GM10847 (cell line): Measurements from ENCODE around the gene CAMTA1.

Experiments used
- POLR2A ChIP-seq: IDR thresholded peaks from 2 replicates; pipeline ENCODE4 v1.6.1; 2011; ENCODE audit not compliant: insufficient read length; ENCODE audit errors: extremely low read depth

CAMTA1 gene

DNA sequence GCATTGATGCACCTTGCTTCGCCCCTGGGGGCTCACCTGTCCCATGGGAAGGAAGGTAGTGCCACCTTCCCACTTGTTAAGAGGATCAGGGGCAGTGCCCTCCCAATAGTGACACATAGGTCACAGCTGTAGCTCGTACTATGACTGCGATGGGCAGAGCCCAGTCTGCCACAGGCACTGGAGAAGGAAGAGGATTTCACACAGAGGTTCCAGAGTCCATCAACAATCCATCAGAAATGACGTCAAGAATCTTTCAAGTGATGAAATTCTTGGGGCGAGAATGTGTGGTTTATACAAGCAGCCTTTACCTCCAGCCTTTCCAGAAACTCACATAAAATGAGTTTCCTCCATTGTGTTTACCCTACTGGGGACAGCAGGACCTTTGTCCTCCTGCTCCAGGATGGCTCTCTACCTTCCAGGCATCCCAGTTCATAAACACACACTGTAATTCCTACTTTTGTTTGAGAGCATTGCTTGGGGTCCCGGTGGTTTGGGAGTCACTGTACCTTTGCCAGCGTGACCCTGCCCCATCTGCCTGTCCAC is 725.2 kb downstream of the CAMTA1 start:
- no peak for TF ChIP-seq POLR2A

DNA sequence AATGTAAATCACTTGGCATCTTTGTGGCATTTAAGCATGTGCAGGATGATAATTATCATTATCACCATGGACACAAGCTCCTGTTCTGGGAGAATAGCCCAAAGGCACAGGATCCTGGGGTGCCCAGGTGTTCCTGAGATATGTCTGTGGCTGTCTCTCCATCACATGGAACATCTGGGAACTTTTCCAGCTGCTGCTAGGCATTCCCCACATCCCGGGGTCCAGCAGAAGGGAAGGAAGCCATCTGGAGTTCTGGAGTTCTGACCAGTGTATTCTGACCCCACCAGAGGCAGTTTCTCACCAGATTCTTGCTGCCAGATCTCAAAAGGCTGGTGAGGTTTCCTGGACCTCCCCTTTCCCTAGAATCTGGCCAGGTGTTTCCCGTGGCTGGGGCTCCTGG is 726.1 kb downstream of the CAMTA1 start:
- no peak for TF ChIP-seq POLR2A

DNA sequence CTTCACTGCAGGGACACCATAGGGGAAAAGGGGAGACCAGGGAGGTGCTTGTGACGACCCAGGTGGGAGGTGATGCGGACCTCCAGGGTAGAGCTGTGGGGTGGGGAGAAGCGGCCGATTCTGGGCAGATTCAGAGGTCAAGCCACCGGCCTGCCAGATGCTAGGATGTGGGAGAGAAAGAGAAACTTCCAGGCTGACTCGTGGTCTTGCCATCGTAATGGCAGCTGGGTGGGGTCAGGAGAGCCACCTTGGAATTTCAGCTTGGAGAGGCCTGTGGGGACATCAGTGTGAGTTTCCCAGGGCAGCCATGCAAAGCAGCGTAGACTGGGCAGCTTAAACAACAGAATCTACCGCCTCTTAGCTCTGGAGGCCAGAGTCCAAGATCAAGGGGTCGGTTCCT is 727.8 kb downstream of the CAMTA1 start:
- no peak for TF ChIP-seq POLR2A

DNA sequence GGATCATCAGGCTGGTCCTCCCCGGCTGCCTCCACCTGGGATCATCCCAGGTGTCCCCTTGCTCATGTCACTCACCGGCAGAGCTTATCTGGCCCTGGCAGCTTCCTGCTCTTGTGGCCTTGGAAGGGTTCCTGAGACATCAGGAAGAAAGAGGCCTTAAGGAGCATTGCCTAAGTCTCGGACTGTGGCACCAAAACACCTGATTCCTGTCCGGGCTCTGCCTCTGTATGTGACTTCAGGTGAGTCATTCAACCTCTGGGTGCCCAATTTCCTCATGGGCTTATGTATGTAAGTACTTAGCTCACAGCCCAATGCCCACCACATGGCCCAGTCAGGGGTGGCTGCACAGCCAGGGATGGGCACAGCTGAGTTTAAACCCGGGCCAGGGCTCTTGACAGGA is 729.9 kb downstream of the CAMTA1 start:
- TF ChIP-seq POLR2A, result no peak

DNA sequence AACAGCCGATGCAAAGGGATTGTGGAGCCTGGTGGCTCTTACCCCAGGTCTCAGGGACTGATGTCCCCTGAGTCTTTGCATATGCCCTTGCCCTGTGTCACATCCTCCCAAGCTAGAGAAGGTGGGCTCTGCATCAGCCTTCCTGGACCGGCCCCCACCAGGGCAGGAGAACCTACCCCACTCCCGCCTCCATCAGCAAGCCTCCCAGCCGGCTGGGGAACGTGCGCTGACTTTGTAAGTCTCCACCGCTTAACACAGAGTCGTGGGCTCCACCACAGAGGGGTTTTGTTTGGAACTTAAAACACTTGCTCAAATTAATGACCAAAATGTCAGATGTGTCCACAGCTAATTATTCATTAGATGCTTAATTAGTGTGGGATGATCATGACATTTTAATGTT is 730.6 kb downstream of the CAMTA1 start:
- TF ChIP-seq POLR2A, result no peak

DNA sequence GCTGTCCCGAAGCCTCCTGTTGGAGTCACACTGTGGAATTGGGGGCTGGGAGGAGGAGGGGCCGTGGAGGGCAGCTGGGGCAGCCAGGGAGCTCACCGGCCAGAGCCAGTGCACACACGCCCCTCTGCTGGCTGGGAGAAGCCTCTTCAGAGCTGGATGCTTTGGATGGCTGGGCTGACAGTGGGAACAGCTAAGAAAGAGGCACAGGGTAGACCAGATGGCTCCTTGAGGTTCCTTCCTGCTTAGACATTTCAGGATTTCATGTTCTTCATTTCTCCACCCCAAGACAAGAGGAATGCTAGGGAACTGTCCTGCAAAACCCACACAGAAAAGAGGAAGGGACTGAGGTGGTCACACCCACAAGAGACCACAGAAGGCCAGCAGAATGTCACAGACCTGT is 731.1 kb downstream of the CAMTA1 start:
- no peak for TF ChIP-seq POLR2A

DNA sequence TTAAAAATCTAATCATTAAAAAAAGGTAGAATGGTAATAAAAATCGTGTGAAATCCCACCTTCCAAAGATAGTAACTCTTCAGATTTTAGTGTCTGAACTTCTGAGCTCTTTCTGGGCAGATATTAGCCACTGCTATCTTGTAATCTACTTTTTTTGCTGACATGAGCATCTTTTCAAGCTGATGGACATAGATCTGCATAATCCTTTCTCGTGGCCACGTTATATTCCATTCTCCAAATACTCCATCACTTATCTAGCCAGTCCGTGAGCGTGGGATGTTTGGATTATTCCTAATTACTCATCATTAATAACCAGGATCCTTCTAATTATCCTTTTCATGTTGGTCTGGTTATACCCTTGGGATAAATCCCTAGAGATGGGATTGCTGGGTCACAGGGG is 731.7 kb downstream of the CAMTA1 start:
- no peak for TF ChIP-seq POLR2A

DNA sequence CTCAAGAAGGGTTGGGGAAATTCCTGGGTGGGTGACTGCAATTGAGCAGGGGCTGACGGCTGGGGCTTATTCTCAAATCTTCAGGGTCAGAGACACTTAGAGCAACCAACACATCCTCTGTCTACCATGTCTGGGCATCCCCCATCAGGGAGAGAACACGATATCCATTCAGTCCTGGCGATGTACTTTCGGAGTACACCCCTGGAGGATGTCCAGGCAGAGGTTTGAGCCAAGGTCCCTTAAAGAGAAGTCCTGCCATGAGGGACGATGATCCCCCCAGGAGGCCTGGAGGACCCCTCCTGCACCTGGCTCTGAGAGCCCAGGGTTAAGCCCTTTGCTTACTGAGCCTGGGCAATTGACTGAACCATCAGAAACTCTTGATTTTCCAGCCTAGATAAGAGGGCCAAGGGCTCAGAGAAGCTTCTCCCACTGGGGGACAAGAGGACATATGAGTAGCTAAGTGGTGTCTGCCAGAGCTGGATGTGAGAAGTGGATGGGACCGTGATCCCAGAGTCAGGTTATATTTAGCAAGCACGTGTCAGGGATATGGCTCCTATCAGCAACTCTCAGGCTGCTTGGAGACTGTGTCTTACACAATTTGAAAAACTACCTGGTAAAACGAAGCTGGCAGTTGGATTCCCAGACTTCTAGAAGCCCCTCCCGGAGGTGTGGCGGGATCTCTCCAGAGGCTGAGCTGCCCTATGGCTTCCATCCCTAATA is 732.5 kb downstream of the CAMTA1 start:
- no peak for TF ChIP-seq POLR2A

DNA sequence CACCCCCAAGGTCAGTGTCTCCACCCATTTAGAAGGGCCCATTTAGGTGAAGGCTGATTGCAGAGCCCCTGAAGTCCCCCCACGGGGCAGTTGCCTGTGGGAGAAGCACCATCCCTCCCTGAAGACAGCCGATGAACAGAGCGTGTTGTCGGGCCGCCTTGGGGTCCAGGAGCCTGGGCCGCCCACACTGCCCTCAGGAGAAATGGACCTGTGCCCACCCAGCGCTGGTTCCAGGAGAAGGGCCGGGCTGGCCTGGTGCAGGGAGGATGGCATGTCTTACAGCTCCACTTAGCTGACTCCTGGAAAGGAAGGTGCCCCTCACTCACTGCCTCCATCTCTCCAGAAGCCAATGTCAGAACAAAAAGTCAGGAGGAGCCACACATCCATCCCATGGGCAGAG is 733.2 kb downstream of the CAMTA1 start:
- no peak for TF ChIP-seq POLR2A

DNA sequence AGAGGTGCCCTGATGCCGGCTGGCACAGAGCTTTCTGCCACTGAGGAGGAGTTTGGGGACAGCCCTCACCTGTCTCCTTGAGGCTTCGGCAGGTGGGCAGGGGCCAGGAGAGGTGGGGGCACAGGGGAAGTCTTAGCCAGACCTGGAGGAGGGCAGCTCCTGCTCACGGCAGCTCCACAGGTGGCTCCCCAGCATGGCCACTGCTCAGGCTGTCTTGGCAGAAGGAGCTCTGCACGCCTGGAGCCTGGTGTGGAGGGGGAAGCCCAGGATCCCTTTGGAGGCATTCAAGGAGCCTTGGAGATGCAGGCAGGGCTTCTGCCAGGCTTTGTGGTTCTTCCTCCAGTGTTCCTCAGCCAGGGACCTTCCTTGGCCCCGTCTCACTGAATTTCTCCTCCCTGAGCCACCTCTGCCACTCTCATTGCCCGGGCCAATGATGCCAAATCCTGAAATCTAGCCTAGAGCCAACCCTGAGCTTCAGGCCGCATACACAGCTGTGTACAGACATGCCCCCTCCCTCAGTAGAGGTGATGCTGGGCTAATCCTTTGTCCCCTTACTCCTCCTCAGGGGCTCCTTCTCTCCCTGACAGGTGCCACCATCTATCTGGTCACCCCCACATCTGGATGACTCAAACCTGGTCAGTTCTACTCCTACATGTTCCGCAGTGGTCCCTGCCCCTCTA is 734.1 kb downstream of the CAMTA1 start:
- TF ChIP-seq POLR2A, result no peak

DNA sequence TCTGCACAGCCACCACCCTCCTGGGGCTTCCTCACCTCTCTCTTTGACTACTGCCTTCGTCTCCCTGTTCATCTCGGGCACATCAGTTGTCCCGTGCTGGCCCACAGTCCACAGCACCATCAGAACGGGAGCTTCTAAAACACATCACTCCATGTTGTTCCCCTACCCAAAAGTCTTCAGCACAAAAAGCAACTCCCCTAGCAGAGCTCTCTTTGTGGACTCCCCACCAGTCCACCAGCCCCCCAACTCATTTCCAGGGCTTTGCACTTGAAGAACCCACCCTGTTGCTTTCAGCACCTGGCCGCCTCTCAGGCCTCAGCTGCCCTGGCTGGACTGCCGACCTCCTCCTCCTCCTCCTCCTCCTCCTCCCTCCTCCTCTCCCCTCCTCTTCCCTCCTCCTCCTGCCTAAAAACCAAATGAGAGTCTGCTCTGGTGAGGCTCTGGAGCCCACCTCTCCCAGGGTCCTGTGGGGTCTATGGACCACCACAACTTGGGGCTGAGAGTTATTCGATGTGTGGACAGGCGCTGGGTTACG is 734.7 kb downstream of the CAMTA1 start:
- no peak for TF ChIP-seq POLR2A

DNA sequence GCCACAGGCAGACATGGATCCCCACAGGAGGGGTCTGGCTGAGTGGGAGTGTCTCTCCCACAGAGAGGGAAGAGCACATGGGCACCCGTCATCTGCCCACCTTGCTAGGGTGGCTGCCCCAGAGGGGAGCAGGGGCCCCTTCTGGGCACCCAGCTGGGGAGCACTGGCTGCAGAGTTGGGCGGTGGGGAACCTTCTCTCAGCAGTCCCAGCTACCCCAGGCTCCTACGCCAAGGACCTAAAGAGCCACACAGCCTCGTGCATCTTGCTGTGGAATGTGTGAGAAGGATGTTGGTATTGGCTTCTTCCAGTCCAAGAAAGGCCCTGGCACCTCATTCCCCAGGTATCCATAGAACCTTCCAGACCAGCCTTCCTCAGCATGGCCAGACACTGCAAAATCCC is 735.2 kb downstream of the CAMTA1 start:
- no peak for TF ChIP-seq POLR2A

DNA sequence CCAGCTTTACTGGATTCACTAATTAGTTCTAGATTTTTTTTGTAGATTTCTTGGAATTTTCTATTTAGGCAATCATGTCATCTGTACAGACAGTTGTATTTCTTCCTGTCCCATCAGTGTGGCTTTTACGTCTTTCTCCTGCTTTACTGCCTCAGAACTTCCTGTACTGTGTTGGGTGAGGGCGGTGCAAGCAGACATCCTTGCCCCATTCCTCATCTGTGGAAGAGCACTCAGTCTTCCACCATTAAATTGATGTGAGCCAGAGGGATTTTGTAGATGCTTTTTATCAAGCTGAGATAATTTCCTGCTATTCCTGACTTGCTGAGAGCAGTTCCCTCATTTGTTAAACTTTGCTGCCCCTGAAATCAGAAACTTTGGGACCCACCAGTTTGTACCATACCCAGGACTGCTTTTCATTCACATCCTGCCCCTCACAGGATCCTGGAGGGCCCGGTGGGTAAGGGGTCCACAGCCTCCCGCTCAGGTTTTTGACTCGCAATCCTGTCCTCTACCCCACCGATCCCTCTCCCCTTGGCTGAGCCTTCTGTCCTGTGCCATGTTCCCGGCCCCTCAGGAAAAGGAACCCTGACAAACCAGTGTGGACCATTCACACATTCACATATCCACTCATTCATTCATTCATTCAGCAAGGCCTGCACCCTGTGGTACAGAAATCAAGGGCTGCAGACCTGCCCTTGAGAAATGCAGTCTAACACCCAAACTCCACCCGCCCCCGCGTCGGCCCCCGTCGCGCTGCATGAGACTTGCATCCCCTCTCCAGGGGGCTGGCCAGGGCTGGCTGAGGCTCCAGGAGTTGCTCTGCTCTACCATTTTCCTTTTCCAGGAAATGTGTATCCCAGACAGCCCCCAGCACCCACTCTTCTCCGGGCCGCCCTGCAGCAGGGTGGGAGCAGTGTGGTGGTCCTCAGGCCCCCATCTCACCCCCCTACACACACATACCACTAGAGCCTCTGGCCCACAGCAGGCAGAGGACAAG is 739.4 kb downstream of the CAMTA1 start:
- no peak for TF ChIP-seq POLR2A

DNA sequence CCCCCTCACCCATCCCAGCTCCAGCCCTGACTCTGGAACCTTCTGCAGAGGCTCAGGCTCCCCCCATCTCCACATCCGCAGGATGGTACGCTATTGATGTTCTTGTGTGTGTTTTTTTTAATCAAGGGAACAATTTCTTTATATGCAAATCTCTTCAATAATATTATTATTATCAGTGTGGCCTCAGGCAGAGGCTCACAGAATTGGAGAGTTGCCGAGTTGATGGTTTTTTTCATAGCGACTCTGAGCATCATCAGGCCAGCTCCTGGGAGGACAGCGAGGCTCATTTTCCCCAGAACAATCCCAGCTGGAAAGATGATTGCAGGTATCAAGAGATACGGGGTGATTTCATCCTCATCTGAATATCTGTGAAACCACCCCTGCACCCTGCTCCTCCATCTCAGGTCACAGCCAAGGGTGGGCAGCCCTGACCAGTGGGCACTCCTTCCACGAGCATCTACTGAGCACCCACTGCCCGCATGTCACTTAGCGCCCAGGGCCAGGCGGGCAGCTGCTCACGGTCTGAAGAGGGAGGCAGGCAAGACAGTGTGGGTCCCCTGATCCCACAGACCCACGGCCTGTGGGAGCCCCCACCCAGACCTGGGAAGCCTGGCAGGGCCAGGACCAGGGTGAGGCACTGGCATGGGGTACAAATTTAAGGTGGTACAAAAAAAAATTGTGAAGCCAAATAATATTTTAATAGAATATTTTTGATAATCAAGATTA is 740.2 kb downstream of the CAMTA1 start:
- no peak for TF ChIP-seq POLR2A
